ENCODE data around the gene TEX48.

DNA sequence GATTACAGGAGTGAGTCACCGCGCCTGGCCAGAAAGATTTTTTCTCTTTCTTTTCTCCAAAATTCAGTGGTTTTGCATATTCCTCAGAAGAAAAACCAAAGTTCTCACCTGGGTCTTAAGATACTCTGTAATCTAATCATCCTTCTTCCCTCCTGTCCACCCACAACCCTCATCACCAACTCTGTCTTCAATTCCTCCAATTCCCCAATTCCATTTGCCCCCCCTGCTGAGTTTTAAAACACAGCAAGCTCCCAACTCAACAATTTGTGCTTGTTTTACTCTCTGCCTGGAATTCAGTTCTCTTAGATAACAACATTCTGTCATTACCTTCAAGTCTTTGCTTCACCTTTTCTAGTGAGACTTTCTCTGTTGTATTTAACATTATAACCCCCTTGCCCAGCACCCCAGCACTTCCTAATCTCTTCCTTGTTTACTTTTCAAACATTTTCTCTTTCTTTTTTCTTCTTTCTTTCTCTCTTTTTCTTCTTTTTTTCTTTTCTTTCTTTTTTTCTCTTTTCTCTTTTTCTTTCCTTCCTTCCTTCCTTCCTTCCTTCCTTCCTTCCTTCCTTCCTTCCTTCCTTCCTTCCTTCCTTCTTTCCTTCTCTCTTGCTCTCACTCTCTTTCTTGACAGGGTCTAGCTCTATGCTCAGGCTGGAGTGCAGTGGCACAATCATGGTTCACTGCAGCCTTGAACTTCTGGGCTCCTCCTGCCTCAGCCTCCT lies 7.8 kb downstream of the TEX48 start:
- no peak for TF ChIP-seq CTCF (IDR thresholded peaks at IDR 0.05; ENCODE audit: low read length)
- TF ChIP-seq EZH2 (IDR thresholded peaks at IDR 0.05; ENCODE audit: borderline replicate concordance, low read length), result no peak

All from OCI-LY1 (cell line).